HepG2 (cell line): ENCODE measurements around the gene DDX10. TPM values are rescaled to one million over a fixed set of nuclear protein-coding genes. Genes with fewer than 3 reads are reported as not detected.

ENCODE experiments used
- ATAC-seq: fragments of 200-7000 bp; cut with Tn5 transposase; 3 replicates; pipeline ENCODE4 v1.9.1; 2020; ENCODE audit warnings: mild to moderate bottlenecking, moderate library complexity
- BruUV-seq: library from RNA; stranded (reverse); fragments of 400-500 nt; replicated peaks from 2 replicates; lab custom pipeline; 2021; lab: Mats Ljungman, UMichigan
- CTCF ChIA-PET: fragments of 300-600 bp; formaldehyde crosslinking; extraction: SDS; loops from one replicate; lab custom pipeline; 2021; ENCODE audit warnings: low total read pairs, inconsistent platforms, low intra/inter-chr PET ratio; lab: Yijun Ruan, JAX
- POLR2A ChIA-PET: fragments of 350-600 bp; sonication (Branson Sonifier 250); formaldehyde crosslinking; loops from one replicate; lab custom pipeline; 2020; ENCODE audit warnings: antibody characterized with exemption, inconsistent platforms; lab: Yijun Ruan, JAX
- DNase-seq: peaks from one replicate; pipeline ENCODE4 v3.0.0-alpha.2; 2015; ENCODE audit warnings: low spot score
- FAIRE-seq: peaks from 3 replicates; lab custom pipeline; 2011; peaks lifted over from hg19 to GRCh38; lab: Jason Lieb, UNC
- H2AFZ ChIP-seq: one replicate; pipeline ENCODE4 v1.6.1; 2011; ENCODE audit warnings: low read length, inconsistent platforms
- H3K27ac ChIP-seq: fragments of 300-600 bp; 3 replicates; pipeline ENCODE4 v1.8.0; 2011; ENCODE audit warnings: mixed run types, mild to moderate bottlenecking, mixed read lengths, low read length, inconsistent platforms; ENCODE audit not compliant: insufficient read depth; ENCODE audit errors: extremely low read length
- H3K27me3 ChIP-seq, 2 experiments: fragments of 200-600 bp in 1 of 2; 2 replicates in 1 of 2; 3 replicates in 1 of 2; pipeline versions ENCODE4 v1.6.0 to v1.8.0; 2011; ENCODE audit warnings: low read length in 2 of 2, mild to moderate bottlenecking in 2 of 2, moderate library complexity in 2 of 2, inconsistent platforms in 1 of 2; ENCODE audit not compliant: insufficient read depth in 2 of 2, control insufficient read depth in 1 of 2
- H3K36me3 ChIP-seq, 2 experiments: fragments of 200-600 bp in 1 of 2; replicated peaks in 1 of 2; 2 replicates in 1 of 2; 3 replicates in 1 of 2; pipeline versions ENCODE4 v1.5.1 to v1.8.0; 2011; ENCODE audit warnings: low read length in 2 of 2, inconsistent platforms in 1 of 2; ENCODE audit not compliant: insufficient read depth in 2 of 2, control insufficient read depth in 1 of 2
- H3K4me1 ChIP-seq: 2 replicates; pipeline ENCODE4 v1.5.1; 2012; ENCODE audit warnings: low read length, inconsistent platforms; ENCODE audit not compliant: insufficient read depth
- H3K4me2 ChIP-seq: 2 replicates; pipeline ENCODE4 v1.6.0; 2011; ENCODE audit warnings: low read depth, low read length, inconsistent platforms
- H3K4me3 ChIP-seq, 3 experiments: fragments of 200-600 bp in 1 of 3; sonication (generic), shearing (Covaris generic) in 1 of 3; replicated peaks in 1 of 3; 2 replicates each; pipeline ENCODE4 v1.5.1; 2011 to 2016; ENCODE audit warnings: low read length in 3 of 3, inconsistent platforms in 2 of 3, low read depth in 2 of 3, mild to moderate bottlenecking in 2 of 3, control low read depth in 1 of 3, mixed read lengths in 1 of 3; ENCODE audit not compliant: insufficient read depth in 1 of 3
- H3K79me2 ChIP-seq: one replicate; pipeline ENCODE4 v1.6.1; 2011; ENCODE audit warnings: low read length, inconsistent platforms; ENCODE audit not compliant: insufficient read depth
- H3K9ac ChIP-seq: 2 replicates; pipeline ENCODE4 v1.6.0; 2011; ENCODE audit warnings: mild to moderate bottlenecking, low read depth, low read length, inconsistent platforms; ENCODE audit not compliant: insufficient read depth
- H3K9me3 ChIP-seq: 2 replicates; pipeline ENCODE4 v1.5.1; 2012; ENCODE audit warnings: mild to moderate bottlenecking, low read length
- H4K20me1 ChIP-seq: 2 replicates; pipeline ENCODE4 v1.6.0; 2011; ENCODE audit warnings: inconsistent platforms, mild to moderate bottlenecking, low read length, moderate library complexity; ENCODE audit not compliant: insufficient read depth
- CBX2 ChIP-seq, 2 experiments: fragments of 200-600 bp in 1 of 2; sonication (generic); formaldehyde crosslinking in 1 of 2; IDR thresholded peaks; 2 replicates each; pipeline versions ENCODE4 v1.7.0 to v1.8.1; 2018 to 2022; ENCODE audit warnings: low read depth in 2 of 2, low read length in 1 of 2, mild to moderate bottlenecking in 1 of 2, missing genetic modification reagents in 1 of 2
- ETV6 ChIP-seq: sonication (generic); formaldehyde crosslinking; conservative IDR thresholded peaks from 2 replicates; pipeline ENCODE4 v1.4.0; 2020; ENCODE audit warnings: missing genetic modification reagents
- EZH2 ChIP-seq: conservative IDR thresholded peaks from 2 replicates; pipeline ENCODE4 v1.6.1; 2012; ENCODE audit warnings: mild to moderate bottlenecking, low read depth, low read length, moderate library complexity
- FIP1L1 ChIP-seq: fragments of 200-400 bp; formaldehyde crosslinking; IDR thresholded peaks from 2 replicates; pipeline ENCODE4 v1.6.1; 2018; ENCODE audit warnings: low read depth, mild to moderate bottlenecking, low read length, moderate library complexity, borderline replicate concordance; ENCODE audit not compliant: insufficient read depth
- FOXC1 ChIP-seq: sonication (generic); formaldehyde crosslinking; IDR thresholded peaks from 2 replicates; pipeline ENCODE4 v1.8.0; 2022; ENCODE audit warnings: mild to moderate bottlenecking, missing genetic modification reagents, borderline replicate concordance
- FOXK1 ChIP-seq: sonication (generic); formaldehyde crosslinking; IDR thresholded peaks from 2 replicates; pipeline ENCODE4 v1.4.0; 2020; ENCODE audit warnings: low read depth, missing genetic modification reagents, borderline replicate concordance
- KDM2A ChIP-seq: sonication (generic); formaldehyde crosslinking; IDR thresholded peaks from 2 replicates; pipeline ENCODE4 v1.4.0; 2020; ENCODE audit warnings: low read depth, missing genetic modification reagents, borderline replicate concordance
- KLF15 ChIP-seq: sonication (generic); formaldehyde crosslinking; IDR thresholded peaks from 2 replicates; pipeline ENCODE4 v1.8.1; 2023; ENCODE audit warnings: borderline replicate concordance, mild to moderate bottlenecking, inconsistent platforms, missing genetic modification reagents, mixed read lengths
- MAX ChIP-seq: IDR thresholded peaks from 2 replicates; pipeline ENCODE4 v1.6.1; 2012; ENCODE audit warnings: inconsistent platforms
- PAF1 ChIP-seq: IDR thresholded peaks from 2 replicates; pipeline ENCODE4 v1.6.1; 2016; ENCODE audit warnings: missing genetic modification reagents, missing compliant biosample characterization
- RCOR2 ChIP-seq: IDR thresholded peaks from 2 replicates; pipeline ENCODE4 v1.6.1; 2016; ENCODE audit warnings: missing biosample characterization, missing genetic modification reagents
- RXRA ChIP-seq: sonication (generic); formaldehyde crosslinking; IDR thresholded peaks from 2 replicates; pipeline ENCODE4 v1.5.1; 2020; ENCODE audit warnings: missing genetic modification reagents
- ZFP1 ChIP-seq: IDR thresholded peaks from 2 replicates; pipeline ENCODE4 v1.6.1; 2016
- ZNF260 ChIP-seq: sonication (generic); formaldehyde crosslinking; IDR thresholded peaks from 2 replicates; pipeline ENCODE4 v1.4.0; 2020; ENCODE audit warnings: missing genetic modification reagents, low read depth, mild to moderate bottlenecking, borderline replicate concordance
- ZNF501 ChIP-seq: sonication (generic); formaldehyde crosslinking; IDR thresholded peaks from 2 replicates; pipeline ENCODE4 v1.5.1; 2020; ENCODE audit warnings: mild to moderate bottlenecking, moderate library complexity, missing genetic modification reagents
- ZNF788 ChIP-seq: sonication (generic); formaldehyde crosslinking; IDR thresholded peaks from 2 replicates; pipeline ENCODE4 v1.5.0; 2020; ENCODE audit warnings: mild to moderate bottlenecking, missing genetic modification reagents, borderline replicate concordance
- WGBS: methylation state at CpG from one replicate; pipeline ENCODE4 v1.1.6; 2017; ENCODE audit warnings: low lambda C conversion rate; 5-methylcytosine and 5-hydroxymethylcytosine counted together
- in situ Hi-C: cut with HindIII; loops from 2 replicates; pipeline ENCODE4 v1.10.0; 2017; ENCODE audit warnings: low pct_unique_long_range_greater_than_20kb; ENCODE audit not compliant: extremely low pct_ligation_motif_present
- intact Hi-C: fragments of 100-400 bp; cut with micrococcal nuclease; formaldehyde crosslinking; loops from one replicate; pipeline ENCODE4 v1.10.0; 2022; ENCODE audit not compliant: unreplicated experiment
- polyA plus RNA-seq, 8 experiments: library from polyadenylated mRNA; depleted of rRNA in 3 of 8; stranded (reverse) in 7 of 8; unstranded in 1 of 8; fragments of >200 nt; fragmentation: Illumina TruSeq in 4 of 8; extraction: Trizol in 4 of 8; gene quantifications; 2 replicates each; pipeline versions ENCODE4 v1.2.1 to v1.2.3, GENCODE V29; 2011 to 2016; ENCODE audit warnings: low read depth in 4 of 8, missing spikeins in 1 of 8, mixed read lengths in 1 of 8; ENCODE audit not compliant: insufficient read depth in 1 of 8
- total RNA-seq, 5 experiments: library from RNA; depleted of rRNA; stranded (reverse); fragments of >200 nt; fragmentation: Illumina TruSeq; extraction: Trizol; gene quantifications; 2 replicates each; pipeline ENCODE4 v1.2.3, GENCODE V29; 2016; ENCODE audit warnings: low read depth in 1 of 5
- TF ChIP-seq, protein P1 (sequence below): sonication (generic); formaldehyde crosslinking; IDR thresholded peaks from 2 replicates; pipeline ENCODE4 v1.5.1; 2020; ENCODE audit warnings: missing genetic modification reagents, mild to moderate bottlenecking, borderline replicate concordance
- TF ChIP-seq, protein P2 (sequence below): conservative IDR thresholded peaks from 2 replicates; pipeline ENCODE4 v1.6.1; 2018; ENCODE audit warnings: missing genetic modification reagents
- TF ChIP-seq, protein P3 (sequence below): sonication (generic); formaldehyde crosslinking; IDR thresholded peaks from 2 replicates; pipeline ENCODE4 v1.4.0; 2020; ENCODE audit warnings: mild to moderate bottlenecking, missing genetic modification reagents

The DDX10 gene
- total and polyA plus RNA-seq, 2 of the 13 experiments (the other 11 are each of a cell fraction or from before 2014, with no cell fraction given): 17.0 to 32.0 TPM

- BruUV-seq: no TSS peak
- Histone ChIP-seq H3K79me2 (no peaks in the 10 kb centered on the region), H4K20me1 (no peaks in the 10 kb centered on the region), H3K9me3 (no peaks in the 10 kb centered on the region), H3K36me3 (no peaks in the 10 kb centered on the region), H3K27ac (no peak overlapping the region), H3K27me3 (0 out of 5 replicates have a peak, but pooled peaks cover 0 to 10% of the 10 kb centered on the region in 2 experiments), H3K4me3 (no peak overlapping the region), H3K4me2 (no peak overlapping the region), H3K9ac (no peak overlapping the region), H2AFZ (no peak overlapping the region), H3K4me1 (no peaks in the 10 kb centered on the region)
- POLR2A ChIA-PET: no interaction called here
- ATAC-seq (peak; percentile 46; the same call in 1 of the 3 replicates), FAIRE-seq (no peak), DNase-seq (peak; percentile 13)
- in situ Hi-C loops (no loop called here), intact Hi-C loops (no loop called here)
- CTCF ChIA-PET: no interaction called here
- TF ChIP-seq KLF15 (no peak), ZNF501 (CRISPR knock-in tag) (no peak), KDM2A (CRISPR knock-in tag) (no peak), ETV6 (no peak), PAF1 (CRISPR knock-in tag) (no peak), MAX (no peak), FIP1L1 (no peak), ZNF788 (CRISPR knock-in tag) (no peak), ZNF260 (no peak), FOXK1 (CRISPR knock-in tag) (no peak), FOXC1 (CRISPR knock-in tag) (no peak), CBX2 (IDR thresholded peaks at IDR 0.05; ENCODE audit: low read depth, low read length) (no peak), CBX2 (CRISPR knock-in tag; IDR thresholded peaks at IDR 0.05; ENCODE audit: low read depth) (no peak), RXRA (CRISPR knock-in tag) (no peak), ZFP1 (CRISPR knock-in tag) (no peak), RCOR2 (CRISPR knock-in tag) (no peak), EZH2 (no peak)
- TF ChIP-seq, protein P1, sequence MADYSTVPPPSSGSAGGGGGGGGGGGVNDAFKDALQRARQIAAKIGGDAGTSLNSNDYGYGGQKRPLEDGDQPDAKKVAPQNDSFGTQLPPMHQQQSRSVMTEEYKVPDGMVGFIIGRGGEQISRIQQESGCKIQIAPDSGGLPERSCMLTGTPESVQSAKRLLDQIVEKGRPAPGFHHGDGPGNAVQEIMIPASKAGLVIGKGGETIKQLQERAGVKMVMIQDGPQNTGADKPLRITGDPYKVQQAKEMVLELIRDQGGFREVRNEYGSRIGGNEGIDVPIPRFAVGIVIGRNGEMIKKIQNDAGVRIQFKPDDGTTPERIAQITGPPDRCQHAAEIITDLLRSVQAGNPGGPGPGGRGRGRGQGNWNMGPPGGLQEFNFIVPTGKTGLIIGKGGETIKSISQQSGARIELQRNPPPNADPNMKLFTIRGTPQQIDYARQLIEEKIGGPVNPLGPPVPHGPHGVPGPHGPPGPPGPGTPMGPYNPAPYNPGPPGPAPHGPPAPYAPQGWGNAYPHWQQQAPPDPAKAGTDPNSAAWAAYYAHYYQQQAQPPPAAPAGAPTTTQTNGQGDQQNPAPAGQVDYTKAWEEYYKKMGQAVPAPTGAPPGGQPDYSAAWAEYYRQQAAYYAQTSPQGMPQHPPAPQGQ (CRISPR knock-in tag): no peak
- TF ChIP-seq, protein P2, sequence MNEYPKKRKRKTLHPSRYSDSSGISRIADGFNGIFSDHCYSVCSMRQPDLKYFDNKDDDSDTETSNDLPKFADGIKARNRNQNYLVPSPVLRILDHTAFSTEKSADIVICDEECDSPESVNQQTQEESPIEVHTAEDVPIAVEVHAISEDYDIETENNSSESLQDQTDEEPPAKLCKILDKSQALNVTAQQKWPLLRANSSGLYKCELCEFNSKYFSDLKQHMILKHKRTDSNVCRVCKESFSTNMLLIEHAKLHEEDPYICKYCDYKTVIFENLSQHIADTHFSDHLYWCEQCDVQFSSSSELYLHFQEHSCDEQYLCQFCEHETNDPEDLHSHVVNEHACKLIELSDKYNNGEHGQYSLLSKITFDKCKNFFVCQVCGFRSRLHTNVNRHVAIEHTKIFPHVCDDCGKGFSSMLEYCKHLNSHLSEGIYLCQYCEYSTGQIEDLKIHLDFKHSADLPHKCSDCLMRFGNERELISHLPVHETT (CRISPR knock-in tag): no peak
- TF ChIP-seq, protein P3, sequence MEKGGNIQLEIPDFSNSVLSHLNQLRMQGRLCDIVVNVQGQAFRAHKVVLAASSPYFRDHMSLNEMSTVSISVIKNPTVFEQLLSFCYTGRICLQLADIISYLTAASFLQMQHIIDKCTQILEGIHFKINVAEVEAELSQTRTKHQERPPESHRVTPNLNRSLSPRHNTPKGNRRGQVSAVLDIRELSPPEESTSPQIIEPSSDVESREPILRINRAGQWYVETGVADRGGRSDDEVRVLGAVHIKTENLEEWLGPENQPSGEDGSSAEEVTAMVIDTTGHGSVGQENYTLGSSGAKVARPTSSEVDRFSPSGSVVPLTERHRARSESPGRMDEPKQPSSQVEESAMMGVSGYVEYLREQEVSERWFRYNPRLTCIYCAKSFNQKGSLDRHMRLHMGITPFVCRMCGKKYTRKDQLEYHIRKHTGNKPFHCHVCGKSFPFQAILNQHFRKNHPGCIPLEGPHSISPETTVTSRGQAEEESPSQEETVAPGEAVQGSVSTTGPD (CRISPR knock-in tag): no peak
- 4% methylated on average over 1 of the region's 2 CpGs for WGBS
Measured at GRCh38 chr11:108975026-108975425, 310.2 kb downstream of the DDX10 start.
